ENCODE data around the gene SH3BP4. TPM values are rescaled to one million over a fixed set of nuclear protein-coding genes. Genes with fewer than 3 reads are reported as not detected.

The SH3BP4 gene
- total and polyA plus RNA-seq, 2 of the 13 experiments (the other 11 are each of a cell fraction or from before 2014, with no cell fraction given) = 34.6 to 99.1 TPM

- TF ChIP-seq HBP1 (CRISPR knock-in tag; IDR thresholded peaks at IDR 0.05; ENCODE audit: low read depth) = no peak
Measured at GRCh38 chr2:235078914-235079472, 127.2 kb downstream of the SH3BP4 start (continued).

- H3K36me3 ChIP-seq (replicated peaks in 1 of 2; ENCODE audit: control insufficient read depth in 1 of 2, insufficient read depth in 2 of 2, low read length in 2 of 2) = no peaks in the 10 kb centered on the region
- BruUV-seq (replicated peaks) = no TSS peak
- H3K9ac ChIP-seq (ENCODE audit: insufficient read depth, low read depth, low read length) = no peak overlapping the region
- ATAC-seq = no peak
- intact Hi-C loops (cut with micrococcal nuclease; ENCODE audit: unreplicated experiment) = no loop called here
- no peak overlapping the region for H3K4me3 ChIP-seq (replicated peaks in 1 of 3; ENCODE audit: insufficient read depth in 1 of 3, low read depth in 2 of 3, low read length in 3 of 3)
- POLR2A ChIA-PET = no interaction called here
- FAIRE-seq = no peak
- CTCF ChIA-PET (ENCODE audit: low intra/inter-chr PET ratio, low total read pairs) = no interaction called here
- in situ Hi-C loops (cut with HindIII; ENCODE audit: extremely low pct_ligation_motif_present, low pct_unique_long_range_greater_than_20kb) = no loop called here
- peaks cover 2 to 59% of the 10 kb centered on the region in 2 experiments; a peak in 3 of 5 replicates for H3K27me3 ChIP-seq (ENCODE audit: control insufficient read depth in 1 of 2, insufficient read depth in 2 of 2, low read length in 2 of 2)
- H3K4me2 ChIP-seq (ENCODE audit: low read depth, low read length) = no peak overlapping the region
- H3K27ac ChIP-seq (ENCODE audit: extremely low read length, insufficient read depth, low read length) = no peak overlapping the region
- no peaks in the 10 kb centered on the region for H3K9me3 ChIP-seq (ENCODE audit: low read length)
- no peak overlapping the region for H2AFZ ChIP-seq (ENCODE audit: low read length)
- DNase-seq (ENCODE audit: low spot score) = no peak
- no peaks in the 10 kb centered on the region for H3K79me2 ChIP-seq (ENCODE audit: insufficient read depth, low read length)
- 4% methylated on average over 2 of the region's 2 CpGs for WGBS (ENCODE audit: low lambda C conversion rate)
- no peaks in the 10 kb centered on the region for H3K4me1 ChIP-seq (ENCODE audit: insufficient read depth, low read length)
- H4K20me1 ChIP-seq (ENCODE audit: insufficient read depth, low read length) = no peaks in the 10 kb centered on the region
- TF ChIP-seq ZBTB26 (CRISPR knock-in tag; IDR thresholded peaks at IDR 0.05; ENCODE audit: borderline replicate concordance) (no peak), ZNF7 (CRISPR knock-in tag; IDR thresholded peaks at IDR 0.05) (0 out of 2 replicates have a peak, but pooled peaks have one; percentile 69)
Measured at GRCh38 chr2:235080101-235080500, 128.3 kb downstream of the SH3BP4 start.

Data from HepG2 (cell line).